Upper lobe of right lung (tissue), 1 donor: Measurements from ENCODE around the gene PPP1CB. TPM values are rescaled to one million over a fixed set of nuclear protein-coding genes. Genes with fewer than 3 reads are reported as not detected.

ENCODE experiments used
- ATAC-seq: fragments of 200-7000 bp; cut with Tn5 transposase; one replicate; pipeline ENCODE4 v1.9.1; 2020; ENCODE audit warnings: mild to moderate bottlenecking, moderate library complexity
- DNase-seq: peaks from one replicate; pipeline ENCODE4 v3.0.0-alpha.2; 2020
- H3K27ac ChIP-seq: fragments of 200-600 bp; one replicate; pipeline ENCODE4 v1.8.0; 2022
- H3K27me3 ChIP-seq: fragments of 200-600 bp; one replicate; pipeline ENCODE4 v1.8.0; 2022; ENCODE audit warnings: mild to moderate bottlenecking
- H3K36me3 ChIP-seq: fragments of 200-600 bp; one replicate; pipeline ENCODE4 v1.8.0; 2022
- H3K4me1 ChIP-seq: fragments of 200-600 bp; one replicate; pipeline ENCODE4 v1.8.0; 2022
- H3K4me3 ChIP-seq: fragments of 200-600 bp; one replicate; pipeline ENCODE4 v1.8.0; 2022; ENCODE audit warnings: mild to moderate bottlenecking
- H3K9me3 ChIP-seq: fragments of 200-600 bp; one replicate; pipeline ENCODE4 v1.8.0; 2022
- CTCF ChIP-seq: fragments of 200-600 bp; IDR thresholded peaks from one replicate; pipeline ENCODE4 v1.8.0; 2022; ENCODE audit warnings: antibody characterized with exemption
- intact Hi-C: fragments of 100-400 bp; cut with DNase I; formaldehyde crosslinking; loops from one replicate; pipeline ENCODE4 v1.11.0; 2022
- total RNA-seq: library from RNA; stranded (reverse); fragmentation: NEBNext Ultra II Directional; extraction: Animal tissue kit (Norgen Biotek cat#: 25700); gene quantifications from one replicate; pipeline ENCODE4 v1.2.1, GENCODE V29; 2021
- donor health status: DM: no; HTN: yes; CAD: no; lungs with severe emphysema.

Gene PPP1CB
- total RNA-seq, 1 donor from 2014 or later = 256 TPM

GRCh38 chr2:28767337-28767736, 15.7 kb downstream of the PPP1CB start:
- DNase-seq (no peak), ATAC-seq (no peak)
- Histone ChIP-seq H3K4me1 (peaks cover 49% of the 10 kb centered on the region), H3K27me3 (no peaks in the 10 kb centered on the region), H3K4me3 (no peak overlapping the region), H3K36me3 (no peaks in the 10 kb centered on the region), H3K9me3 (no peaks in the 10 kb centered on the region), H3K27ac (no peak overlapping the region)
- intact Hi-C loops = no loop called here
- TF ChIP-seq CTCF = no peak

- peaks cover 43% of the 10 kb centered on the region for H3K4me1 ChIP-seq
- no peak for TF ChIP-seq CTCF
- H3K9me3 ChIP-seq = no peaks in the 10 kb centered on the region
- H3K36me3 ChIP-seq = no peaks in the 10 kb centered on the region
- no peaks in the 10 kb centered on the region for H3K27me3 ChIP-seq
- H3K27ac ChIP-seq = no peak overlapping the region
- no peak overlapping the region for H3K4me3 ChIP-seq
- ATAC-seq (no peak), DNase-seq (no peak)
- intact Hi-C loops = no loop called here
Observed at GRCh38 chr2:28768422-28768821, 16.8 kb downstream of the PPP1CB start.

GRCh38 chr2:28768952-28769351, 17.3 kb downstream of the PPP1CB start:
- Histone ChIP-seq H3K4me3 (no peak overlapping the region), H3K27me3 (no peaks in the 10 kb centered on the region), H3K9me3 (no peaks in the 10 kb centered on the region), H3K4me1 (peaks cover 38% of the 10 kb centered on the region), H3K36me3 (no peaks in the 10 kb centered on the region), H3K27ac (no peak overlapping the region)
- no peak for TF ChIP-seq CTCF
- intact Hi-C loops = no loop called here
- DNase-seq (no peak), ATAC-seq (no peak)

- no peak for DNase-seq
- no peak for ATAC-seq
- peaks cover 26% of the 10 kb centered on the region for H3K4me1 ChIP-seq
- intact Hi-C loops = no loop called here
- peaks cover 10% of the 10 kb centered on the region for H3K36me3 ChIP-seq
- H3K4me3 ChIP-seq = no peak overlapping the region
- no peak overlapping the region for H3K27ac ChIP-seq
- H3K27me3 ChIP-seq = no peaks in the 10 kb centered on the region
- no peak for TF ChIP-seq CTCF
- H3K9me3 ChIP-seq = no peaks in the 10 kb centered on the region
Observed at GRCh38 chr2:28772351-28772750, 20.7 kb downstream of the PPP1CB start.

GRCh38 chr2:28776471-28776870, 24.8 kb downstream of the PPP1CB start:
- intact Hi-C loops = no loop called here

More at GRCh38 chr2:28776471-28776870, 24.8 kb downstream of the PPP1CB start:
- Histone ChIP-seq H3K4me1 (peaks cover 17% of the 10 kb centered on the region), H3K27ac (no peak overlapping the region), H3K27me3 (no peaks in the 10 kb centered on the region), H3K36me3 (peaks cover 51% of the 10 kb centered on the region), H3K9me3 (no peaks in the 10 kb centered on the region), H3K4me3 (no peak overlapping the region)
- ATAC-seq = no peak
- no peak for DNase-seq
- TF ChIP-seq CTCF = no peak
